GM19395 (cell line): ENCODE measurements around the gene NOSIP.

Experiments used
- ATAC-seq: cut with Tn5 transposase; IDR thresholded peaks from one replicate; pipeline ENCODE4 v1.9.1; 2021; ENCODE audit warnings: mild to moderate bottlenecking, moderate library complexity; ENCODE audit not compliant: unreplicated experiment

NOSIP gene

GRCh38 chr19:49514151-49514550 is 66.2 kb downstream of the NOSIP start:
- ATAC-seq = no peak

GRCh38 chr19:49513746-49514118 is 66.6 kb downstream of the NOSIP start:
- ATAC-seq = no peak

- no peak for ATAC-seq
Measured at GRCh38 chr19:49512970-49513745, 67.2 kb downstream of the NOSIP start.

- ATAC-seq = no peak
Measured at GRCh38 chr19:49507803-49508494, 72.4 kb downstream of the NOSIP start.

- no peak for ATAC-seq
Measured at GRCh38 chr19:49506575-49507105, 73.7 kb downstream of the NOSIP start.
